Prostate gland (tissue), 2 donors: ENCODE data around the gene SIK2.

Source experiments
- CTCF ChIP-seq, 4 experiments: fragments of 200-600 bp in 2 of 4; fragments of 450-650 bp in 2 of 4; sonication (generic) in 2 of 4; IDR thresholded peaks; 1 replicate in 3 of 4; 2 replicates in 1 of 4; pipeline ENCODE4 v1.5.1; 2016 to 2019; ENCODE audit warnings: antibody characterized with exemption in 4 of 4, mild to moderate bottlenecking in 2 of 4, moderate library complexity in 2 of 4
- POLR2A ChIP-seq: fragments of 450-650 bp; IDR thresholded peaks from one replicate; pipeline ENCODE4 v1.6.1; 2016; ENCODE audit warnings: antibody characterized with exemption, mild to moderate bottlenecking

- TF ChIP-seq CTCF (IDR thresholded peaks at IDR 0.05) (no peak), POLR2A (no peak)
Measured at GRCh38 chr11:111719379-111719778, 117.1 kb downstream of the SIK2 start.
